HUES6 (cell line): ENCODE results near the gene TPD52L2.

Source experiments
- H3K27ac ChIP-seq: 2 replicates; pipeline ENCODE4 v1.7.0; 2013; ENCODE audit warnings: low read depth, mild to moderate bottlenecking, low read length, inconsistent platforms
- H3K27me3 ChIP-seq: 2 replicates; pipeline ENCODE4 v1.6.1; 2013; ENCODE audit warnings: low read length; ENCODE audit not compliant: control insufficient read depth, insufficient read depth
- H3K36me3 ChIP-seq: 2 replicates; pipeline ENCODE4 v1.6.1; 2013; ENCODE audit warnings: low read length; ENCODE audit not compliant: control insufficient read depth, insufficient read depth
- H3K4me1 ChIP-seq: 2 replicates; pipeline ENCODE4 v1.6.1; 2013; ENCODE audit warnings: low read length; ENCODE audit not compliant: control insufficient read depth, insufficient read depth
- H3K4me3 ChIP-seq: 2 replicates; pipeline ENCODE4 v1.5.1; 2013; ENCODE audit warnings: low read depth, low read length
- H3K9ac ChIP-seq: one replicate; pipeline ENCODE4 v1.6.1; 2013; ENCODE audit warnings: mild to moderate bottlenecking, low read length
- H3K9me3 ChIP-seq: 2 replicates; pipeline ENCODE4 v1.6.1; 2013; ENCODE audit warnings: low read depth, low read length; ENCODE audit not compliant: control insufficient read depth, insufficient read depth

TPD52L2 gene

GRCh38 chr20:63857764-63858392 is 7.2 kb upstream of the TPD52L2 start:
- Histone ChIP-seq H3K9ac (peak overlapping the region; percentile 22), H3K36me3 (peaks cover 14% of the 10 kb centered on the region), H3K27ac (peak overlapping the region; percentile 35; the same call in 1 of the 2 replicates), H3K4me3 (no peak overlapping the region; the same call in 1 of the 2 replicates), H3K4me1 (peaks cover 59% of the 10 kb centered on the region), H3K9me3 (no peaks in the 10 kb centered on the region), H3K27me3 (no peaks in the 10 kb centered on the region)

GRCh38 chr20:63858393-63859165 is 6.5 kb upstream of the TPD52L2 start:
- Histone ChIP-seq H3K27ac (peak overlapping the region; percentile 35; the same call in 1 of the 2 replicates), H3K9me3 (no peaks in the 10 kb centered on the region), H3K36me3 (peaks cover 19% of the 10 kb centered on the region), H3K27me3 (no peaks in the 10 kb centered on the region), H3K4me1 (peaks cover 58% of the 10 kb centered on the region), H3K9ac (peak overlapping the region; percentile 22), H3K4me3 (peak overlapping the region; percentile 32)

GRCh38 chr20:63859166-63859699 is 5.8 kb upstream of the TPD52L2 start:
- peaks cover 19% of the 10 kb centered on the region for H3K36me3 ChIP-seq
- no peak overlapping the region for H3K9ac ChIP-seq
- H3K9me3 ChIP-seq = no peaks in the 10 kb centered on the region
- H3K27ac ChIP-seq = no peak overlapping the region
- H3K4me1 ChIP-seq = peaks cover 57% of the 10 kb centered on the region
- no peak overlapping the region for H3K4me3 ChIP-seq
- no peaks in the 10 kb centered on the region for H3K27me3 ChIP-seq

GRCh38 chr20:63860325-63861051 is 4.6 kb upstream of the TPD52L2 start:
- Histone ChIP-seq H3K4me1 (peaks cover 45% of the 10 kb centered on the region), H3K9ac (no peak overlapping the region), H3K4me3 (no peak overlapping the region), H3K9me3 (no peaks in the 10 kb centered on the region), H3K27me3 (no peaks in the 10 kb centered on the region), H3K36me3 (peaks cover 19% of the 10 kb centered on the region), H3K27ac (no peak overlapping the region)

GRCh38 chr20:63861365-63861934 is 3.6 kb upstream of the TPD52L2 start, which contains the start of gene ABHD16B:
Gene ABHD16B, plus strand, starts transcription at chr20:63861498. Its CDS starts 43 bp downstream, at chr20:63861541.
- no peak within 1 kb of the TSS for H3K4me3 ChIP-seq
- peaks cover 19% of the 10 kb centered on the region for H3K36me3 ChIP-seq
- no peak within 1 kb of the TSS for H3K9ac ChIP-seq
- no peak within 1 kb of the TSS for H3K27ac ChIP-seq
- H3K9me3 ChIP-seq = no peaks in the 10 kb centered on the region
- peaks cover 37% of the 10 kb centered on the region for H3K4me1 ChIP-seq
- H3K27me3 ChIP-seq = no peaks in the 10 kb centered on the region

- no peaks in the 10 kb centered on the region for H3K27me3 ChIP-seq
- no peaks in the 10 kb centered on the region for H3K9me3 ChIP-seq
- H3K4me1 ChIP-seq = peaks cover 37% of the 10 kb centered on the region
- H3K27ac ChIP-seq = no peak overlapping the region
- peaks cover 19% of the 10 kb centered on the region for H3K36me3 ChIP-seq
- H3K9ac ChIP-seq = no peak overlapping the region
- no peak overlapping the region for H3K4me3 ChIP-seq
These were observed 2.8 kb upstream of the TPD52L2 start for GRCh38 chr20:63861981-63862901.

GRCh38 chr20:63863021-63863797 is 1.9 kb upstream of the TPD52L2 start:
- no peak overlapping the region for H3K27ac ChIP-seq
- H3K4me3 ChIP-seq = peak overlapping the region; percentile 80

GRCh38 chr20:63863798-63864544 is 1.1 kb upstream of the TPD52L2 start:
- Histone ChIP-seq H3K27me3 (no peaks in the 10 kb centered on the region), H3K4me3 (peak overlapping the region; percentile 80), H3K36me3 (peaks cover 28% of the 10 kb centered on the region), H3K4me1 (peaks cover 21% of the 10 kb centered on the region), H3K9me3 (no peaks in the 10 kb centered on the region), H3K27ac (peak overlapping the region; percentile 78), H3K9ac (peak overlapping the region; percentile 87)

More at GRCh38 chr20:63863021-63863797, 1.9 kb upstream of the TPD52L2 start:
- H3K4me1 ChIP-seq = peaks cover 28% of the 10 kb centered on the region
- no peaks in the 10 kb centered on the region for H3K9me3 ChIP-seq
- peaks cover 20% of the 10 kb centered on the region for H3K36me3 ChIP-seq
- peak overlapping the region; percentile 87 for H3K9ac ChIP-seq
- no peaks in the 10 kb centered on the region for H3K27me3 ChIP-seq

GRCh38 chr20:63864545-63864977 is 509 bp upstream of the TPD52L2 start:
- peaks cover 34% of the 10 kb centered on the region for H3K36me3 ChIP-seq

More at GRCh38 chr20:63864545-63864977, 509 bp upstream of the TPD52L2 start:
- Histone ChIP-seq H3K27me3 (no peaks in the 10 kb centered on the region), H3K9ac (peak overlapping the region; percentile 87), H3K4me3 (peak overlapping the region; percentile 80), H3K27ac (peak overlapping the region; percentile 78), H3K9me3 (no peaks in the 10 kb centered on the region), H3K4me1 (peaks cover 15% of the 10 kb centered on the region)
